Camera-type eye (tissue), 1 donor: Measurements from ENCODE around the gene CUL1. TPM values are rescaled to one million over a fixed set of nuclear protein-coding genes. Genes with fewer than 3 reads are reported as not detected.

Experiments
- total RNA-seq: library from RNA; depleted of rRNA; stranded (reverse); fragments of >200 nt; gene quantifications from one replicate; pipeline ENCODE4 v1.2.3, GENCODE V29; 2014

CUL1 gene
- total RNA-seq: 69.1 TPM

GRCh38 chr7:148698397-148699023 lies at the start of gene CUL1:
Gene CUL1 (plus strand): TSS chr7:148698903. CDS start chr7:148730123, 31,220 bp downstream.

Other genes with a start within 250 kb of the CUL1 start
- gene C7orf33, start 108.1 kb upstream of the CUL1 start, total RNA-seq: 3.6 TPM
- 43.0 TPM for gene EZH2, start 185.4 kb downstream of the CUL1 start, total RNA-seq